Retinal pigment epithelial cell (primary cell): ENCODE data around the gene OPRL1.

ENCODE experiments used
- DNase-seq: peaks from one replicate; pipeline ENCODE4 v3.0.0-alpha.2; 2010; ENCODE audit warnings: low read depth
- H3K4me3 ChIP-seq: 2 replicates; pipeline ENCODE4 v1.5.1; 2011; ENCODE audit warnings: mild to moderate bottlenecking, low read length, control low read depth, moderate library complexity
- TF ChIP-seq, protein P1 (sequence below): conservative IDR thresholded peaks from 2 replicates; pipeline ENCODE4 v1.5.1; 2011; ENCODE audit warnings: low read depth, low read length, control low read depth, inconsistent platforms

OPRL1 gene

DNA sequence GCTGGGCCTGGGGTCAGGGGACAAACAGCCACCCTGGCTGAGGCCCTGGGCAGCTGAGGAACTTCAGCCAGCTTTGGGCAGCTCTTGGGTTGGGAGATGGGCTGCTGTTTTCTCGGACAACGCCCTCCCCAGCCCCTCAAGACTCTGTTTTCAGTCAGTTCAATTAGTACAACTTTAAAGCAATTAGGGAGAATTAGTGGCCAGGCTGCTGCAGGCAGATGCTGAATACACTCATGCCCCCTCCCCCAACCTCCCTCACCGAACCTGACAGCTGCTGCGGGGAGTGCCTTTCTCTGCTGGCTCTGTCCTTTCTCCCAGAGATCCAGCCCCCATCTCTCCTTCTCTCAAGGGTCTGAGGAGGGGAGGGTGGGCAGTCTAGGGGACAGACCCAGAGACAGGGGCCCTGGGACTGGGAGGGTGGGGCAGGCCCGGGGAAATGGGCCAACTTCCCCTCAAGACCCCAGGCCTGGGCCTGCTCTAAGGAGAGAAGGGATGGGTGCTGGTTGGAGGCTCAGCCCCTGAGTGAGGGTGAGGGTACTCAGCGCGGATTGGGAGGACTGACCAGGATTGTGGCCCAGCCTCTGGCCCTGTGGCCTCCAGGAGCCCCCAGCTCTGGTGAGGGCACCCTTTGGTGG is 66.5 kb downstream of the OPRL1 start:
- TF ChIP-seq, protein P1, sequence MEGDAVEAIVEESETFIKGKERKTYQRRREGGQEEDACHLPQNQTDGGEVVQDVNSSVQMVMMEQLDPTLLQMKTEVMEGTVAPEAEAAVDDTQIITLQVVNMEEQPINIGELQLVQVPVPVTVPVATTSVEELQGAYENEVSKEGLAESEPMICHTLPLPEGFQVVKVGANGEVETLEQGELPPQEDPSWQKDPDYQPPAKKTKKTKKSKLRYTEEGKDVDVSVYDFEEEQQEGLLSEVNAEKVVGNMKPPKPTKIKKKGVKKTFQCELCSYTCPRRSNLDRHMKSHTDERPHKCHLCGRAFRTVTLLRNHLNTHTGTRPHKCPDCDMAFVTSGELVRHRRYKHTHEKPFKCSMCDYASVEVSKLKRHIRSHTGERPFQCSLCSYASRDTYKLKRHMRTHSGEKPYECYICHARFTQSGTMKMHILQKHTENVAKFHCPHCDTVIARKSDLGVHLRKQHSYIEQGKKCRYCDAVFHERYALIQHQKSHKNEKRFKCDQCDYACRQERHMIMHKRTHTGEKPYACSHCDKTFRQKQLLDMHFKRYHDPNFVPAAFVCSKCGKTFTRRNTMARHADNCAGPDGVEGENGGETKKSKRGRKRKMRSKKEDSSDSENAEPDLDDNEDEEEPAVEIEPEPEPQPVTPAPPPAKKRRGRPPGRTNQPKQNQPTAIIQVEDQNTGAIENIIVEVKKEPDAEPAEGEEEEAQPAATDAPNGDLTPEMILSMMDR = no peak
- no peak for DNase-seq
- no peak overlapping the region for H3K4me3 ChIP-seq

DNA sequence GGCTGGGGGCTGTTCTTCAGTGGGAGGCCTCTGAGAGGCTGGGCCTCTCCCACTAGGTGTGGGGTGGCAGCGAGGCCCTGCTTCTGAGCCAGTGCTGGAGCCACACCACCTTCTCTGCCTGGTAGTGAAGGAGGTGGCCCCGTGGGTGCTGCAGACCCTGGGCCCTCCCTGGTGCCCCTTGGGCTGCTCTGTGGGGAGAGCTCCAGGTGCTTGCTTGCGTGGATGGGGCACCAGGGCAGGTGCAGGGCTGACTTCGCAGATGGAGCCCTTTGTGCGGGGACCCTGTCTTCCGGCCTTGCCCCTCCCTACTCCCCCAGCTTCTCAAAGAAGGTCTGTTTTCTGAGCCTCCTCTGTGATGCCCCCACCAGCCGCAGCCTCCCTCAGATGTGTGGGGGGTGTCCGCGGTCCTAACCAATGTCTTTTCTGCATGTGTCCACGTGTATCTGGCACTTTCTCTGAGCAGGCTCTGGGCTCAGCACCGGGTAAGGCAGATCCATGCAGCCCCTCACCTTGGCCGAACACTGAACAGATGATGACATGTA is 67.1 kb downstream of the OPRL1 start:
- TF ChIP-seq, protein P1 = no peak
- no peak overlapping the region for H3K4me3 ChIP-seq
- DNase-seq = no peak

DNA sequence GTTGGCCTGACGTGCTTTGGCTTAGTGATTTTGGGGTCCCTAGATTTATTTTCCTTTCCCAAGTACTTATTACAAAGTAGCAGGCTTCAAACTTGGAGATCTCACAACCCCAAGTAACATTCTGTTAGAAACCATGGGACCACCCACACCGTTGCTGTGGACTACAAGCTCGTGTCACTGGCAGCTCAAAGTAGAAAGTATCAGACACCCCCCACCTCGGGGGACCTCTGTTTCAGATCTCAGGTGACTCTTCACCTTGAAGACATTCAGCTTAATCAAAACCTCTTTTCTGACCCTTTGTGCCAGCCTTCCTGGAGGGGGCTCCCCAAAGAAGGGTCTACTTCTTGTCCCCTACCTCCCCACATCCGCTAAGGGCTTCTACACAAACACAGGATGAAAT is 68.7 kb downstream of the OPRL1 start:
- H3K4me3 ChIP-seq = no peak overlapping the region
- TF ChIP-seq, protein P1 = no peak
- DNase-seq = no peak

DNA sequence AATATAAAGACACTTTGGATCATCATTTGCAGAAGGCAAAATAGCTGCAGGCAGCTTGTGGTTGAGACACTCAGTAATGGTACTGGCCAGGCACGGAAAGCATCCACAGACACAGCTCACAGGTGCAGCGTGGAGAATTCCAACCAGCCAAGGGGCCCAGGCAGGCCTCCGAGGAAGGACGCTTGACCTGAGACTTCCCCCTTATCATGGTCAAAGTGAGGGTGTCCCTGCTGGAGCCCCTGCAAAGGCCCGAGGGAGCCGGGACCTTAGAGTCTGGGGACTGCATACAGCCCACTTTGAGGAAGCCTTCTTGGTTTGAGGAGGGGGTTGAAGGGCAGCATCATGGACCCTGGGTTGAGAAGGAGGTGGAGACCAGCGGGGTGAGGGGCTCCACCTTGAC is 69.3 kb downstream of the OPRL1 start:
- TF ChIP-seq, protein P1 = no peak
- no peak overlapping the region for H3K4me3 ChIP-seq
- no peak for DNase-seq

DNA sequence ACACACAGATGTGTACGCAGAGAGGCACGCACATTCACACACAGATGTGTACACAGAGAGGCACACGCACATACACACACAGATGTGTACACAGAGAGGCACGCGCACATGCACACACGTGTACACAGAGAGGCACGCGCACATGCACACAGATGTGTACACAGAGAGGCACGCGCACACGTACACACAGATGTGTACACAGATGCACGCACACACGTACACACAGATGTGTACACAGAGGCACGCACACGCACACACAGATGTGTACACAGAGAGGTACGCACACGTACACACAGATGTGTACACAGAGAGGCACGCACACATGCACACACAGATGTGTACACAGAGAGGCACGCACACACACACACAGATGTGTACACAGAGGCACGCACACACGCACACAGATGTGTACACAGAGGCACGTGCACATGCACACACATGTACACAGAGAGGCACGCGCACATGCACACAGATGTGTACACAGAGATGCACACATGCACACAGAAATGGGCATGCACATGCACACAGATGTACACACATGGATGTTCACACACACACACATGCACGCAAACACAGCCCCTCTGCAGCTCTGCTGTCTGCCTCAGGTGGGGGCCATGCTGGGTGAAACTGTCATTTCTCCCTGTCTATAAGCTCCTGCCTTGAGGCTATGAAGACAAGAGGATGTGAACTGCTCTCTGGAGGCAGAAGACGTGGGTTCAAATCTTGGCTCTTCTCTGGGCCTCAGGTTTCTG is 70.1 kb downstream of the OPRL1 start:
- no peak overlapping the region for H3K4me3 ChIP-seq
- no peak for DNase-seq
- TF ChIP-seq, protein P1 = no peak
